Nasal cavity respiratory epithelium epithelial cell of viscerocranial mucosa (primary cell): ENCODE results near the gene SLC66A1. TPM values are rescaled to one million over a fixed set of nuclear protein-coding genes. Genes with fewer than 3 reads are reported as not detected.

Experiments used
- total RNA-seq: library from RNA; depleted of rRNA; stranded (reverse); fragments of >200 nt; gene quantifications from 2 replicates; pipeline ENCODE4 v1.2.3, GENCODE V29; 2014

The SLC66A1 gene, protein sequence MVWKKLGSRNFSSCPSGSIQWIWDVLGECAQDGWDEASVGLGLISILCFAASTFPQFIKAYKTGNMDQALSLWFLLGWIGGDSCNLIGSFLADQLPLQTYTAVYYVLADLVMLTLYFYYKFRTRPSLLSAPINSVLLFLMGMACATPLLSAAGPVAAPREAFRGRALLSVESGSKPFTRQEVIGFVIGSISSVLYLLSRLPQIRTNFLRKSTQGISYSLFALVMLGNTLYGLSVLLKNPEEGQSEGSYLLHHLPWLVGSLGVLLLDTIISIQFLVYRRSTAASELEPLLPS
- 23.9 and 30.0 TPM in 2 replicates for total RNA-seq

DNA sequence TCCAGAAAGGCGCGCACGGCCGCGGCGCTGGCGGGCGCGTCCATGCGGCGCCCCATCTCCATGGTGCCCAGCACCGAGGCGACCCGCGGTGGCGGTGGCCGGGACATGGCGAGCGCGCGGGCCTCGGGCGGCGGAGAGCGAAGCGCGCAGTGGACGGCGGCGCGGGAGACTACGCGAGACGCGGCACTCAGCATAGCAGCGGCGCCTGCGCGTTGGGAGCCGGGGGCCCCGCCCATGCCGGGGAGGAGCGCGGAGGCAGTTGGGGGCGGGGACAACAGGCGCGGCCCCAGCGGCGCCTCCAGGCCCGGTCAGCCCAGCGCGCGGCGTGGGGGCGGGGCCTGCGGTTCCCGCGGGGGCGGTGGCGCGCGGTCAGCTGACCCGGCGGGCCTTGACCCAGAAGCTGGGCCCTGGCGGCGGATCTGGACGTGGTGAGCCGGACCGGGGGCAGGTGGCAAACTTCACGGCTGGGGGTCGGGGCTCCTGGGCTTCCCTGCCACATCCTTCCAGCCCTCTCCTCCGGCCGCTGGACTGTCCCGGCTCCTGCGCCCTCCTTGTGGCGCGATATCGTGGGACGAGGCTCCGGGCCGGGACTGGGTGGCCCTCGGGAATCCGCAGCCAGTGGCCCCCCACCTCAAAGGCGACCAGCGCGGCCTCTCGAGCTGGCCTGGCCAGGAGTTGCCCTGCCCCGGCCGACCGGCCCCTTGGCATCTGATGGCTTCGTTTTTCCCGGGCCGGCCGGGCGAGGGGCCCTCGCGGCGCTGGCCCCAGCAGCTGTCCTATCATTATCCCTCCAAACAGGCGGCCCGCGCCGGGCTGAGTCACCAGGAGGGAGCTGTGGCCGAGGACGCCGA is at the start of gene SLC66A1, which contains the start of gene AKR7A2:
Gene SLC66A1 (plus strand): TSS at position 396 of the 851 bp plus-strand sequence. CDS start 5,352 bp downstream, outside the sequence.
Gene AKR7A2 (minus strand): TSS at position 214 of the 851 bp plus-strand sequence. CDS start 20 bp downstream, at position 194.

GRCh38 chr1:19288324-19289241 is 23.5 kb upstream of the SLC66A1 start, which contains the start of gene AKR7A3:
TSS of gene AKR7A3 (minus strand) at chr1:19288770. CDS start at chr1:19288709, 61 bp downstream.

Other genes starting within 250 kb of the SLC66A1 start
- 129 and 182 TPM in 2 replicates for gene UBR4, start 102.1 kb upstream of the SLC66A1 start, total RNA-seq
- 78.9 and 90.5 TPM in 2 replicates for gene EMC1, start 60.8 kb upstream of the SLC66A1 start, total RNA-seq
- gene MRTO4, start 60.5 kb upstream of the SLC66A1 start, total RNA-seq: 33.1 and 41.7 TPM in 2 replicates
- gene AKR7A3, start 23.6 kb upstream of the SLC66A1 start, total RNA-seq: 0.34 and 0.57 TPM in 2 replicates
- 31.4 and 37.1 TPM in 2 replicates for gene AKR7A2, start 182 bp upstream of the SLC66A1 start, total RNA-seq
- gene CAPZB, start 173.2 kb downstream of the SLC66A1 start, total RNA-seq: 87.8 and 107 TPM in 2 replicates